ENCODE results near the gene XNDC1N. TPM values are rescaled to one million over a fixed set of nuclear protein-coding genes. Genes with fewer than 3 reads are reported as not detected.

XNDC1N gene
- total and polyA plus RNA-seq, 2 of the 13 experiments (the other 11 are each of a cell fraction or from before 2014, with no cell fraction given), result 3.4 to 7.5 TPM

DNA sequence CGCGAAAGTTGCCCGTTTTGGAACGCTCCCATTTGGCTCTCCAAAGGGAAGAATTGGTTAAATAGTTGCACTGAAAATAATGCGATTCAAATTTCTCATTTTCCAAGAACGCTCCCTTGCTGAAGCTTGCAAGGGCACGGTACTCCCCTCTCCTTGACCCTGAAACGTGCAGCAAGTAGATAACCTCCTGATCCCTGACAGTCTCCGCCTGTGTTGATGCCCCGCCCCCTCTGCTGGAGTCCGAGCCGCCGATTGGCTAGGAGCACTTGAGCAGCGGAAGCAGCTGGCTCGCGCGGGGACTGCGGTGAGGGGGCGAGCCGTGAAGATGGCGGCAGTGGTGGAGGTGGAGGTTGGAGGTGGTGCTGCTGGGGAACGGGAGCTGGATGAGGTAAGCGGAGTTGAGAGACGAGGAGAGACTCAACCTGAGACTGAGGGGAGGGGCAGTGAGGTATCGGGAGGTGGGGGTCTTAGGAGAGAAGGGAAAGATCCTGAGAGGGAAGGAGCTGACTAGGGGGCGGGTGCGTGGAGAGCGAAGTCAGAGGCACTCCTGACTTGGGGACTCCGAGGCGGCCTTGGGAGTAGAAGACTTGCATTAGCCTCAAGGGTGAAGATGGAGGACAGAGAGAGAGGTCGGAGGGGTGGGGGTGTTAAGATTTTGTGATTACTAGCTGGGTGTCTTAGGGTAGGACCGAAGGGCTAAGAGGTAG is 496 bp upstream of the XNDC1N start, which contains the start of gene RNF121 (continued):
- TF ChIP-seq KLF15 (CRISPR knock-in tag; IDR thresholded peaks at IDR 0.05; ENCODE audit: borderline replicate concordance), result 0 out of 2 replicates have a peak, but pooled peaks have one; percentile 16
- TF ChIP-seq ARNT2 (CRISPR knock-in tag; IDR thresholded peaks at IDR 0.05; ENCODE audit: low read depth), result no peak
- no peak for TF ChIP-seq MYNN (CRISPR knock-in tag; IDR thresholded peaks at IDR 0.05; ENCODE audit: low read depth)
- no peak; the same call in 1 of the 2 replicates for TF ChIP-seq CREBL2 (CRISPR knock-in tag; IDR thresholded peaks at IDR 0.05; ENCODE audit: borderline replicate concordance)
- no peak for TF ChIP-seq ELF1 (CRISPR knock-in tag; IDR thresholded peaks at IDR 0.05)
- TF ChIP-seq GZF1 (CRISPR knock-in tag; IDR thresholded peaks at IDR 0.05), result no peak; the same call in 1 of the 2 replicates
- TF ChIP-seq MNT (IDR thresholded peaks at IDR 0.05), result peak; percentile 15; the same call in 1 of the 2 replicates
- no peak for TF ChIP-seq SRSF4 (IDR thresholded peaks at IDR 0.05; ENCODE audit: low read depth, low read length, poor library complexity, severe bottlenecking)
- TF ChIP-seq REPIN1 (CRISPR knock-in tag; IDR thresholded peaks at IDR 0.05; ENCODE audit: borderline replicate concordance, low read depth), result no peak; the same call in 1 of the 2 replicates
- TF ChIP-seq ZNF83 (CRISPR knock-in tag; IDR thresholded peaks at IDR 0.05; ENCODE audit: borderline replicate concordance), result no peak
- TF ChIP-seq PAF1 (CRISPR knock-in tag; IDR thresholded peaks at IDR 0.05), result no peak
- TF ChIP-seq MIER2 (CRISPR knock-in tag; IDR thresholded peaks at IDR 0.05), result no peak
- TF ChIP-seq ZNF660 (CRISPR knock-in tag; IDR thresholded peaks at IDR 0.05; ENCODE audit: borderline replicate concordance, low read depth), result no peak
- TF ChIP-seq ZNF329 (CRISPR knock-in tag; IDR thresholded peaks at IDR 0.05; ENCODE audit: low read depth), result no peak
- peak; percentile 59 for TF ChIP-seq HOXA3 (CRISPR knock-in tag; IDR thresholded peaks at IDR 0.05)
- TF ChIP-seq, protein P1, sequence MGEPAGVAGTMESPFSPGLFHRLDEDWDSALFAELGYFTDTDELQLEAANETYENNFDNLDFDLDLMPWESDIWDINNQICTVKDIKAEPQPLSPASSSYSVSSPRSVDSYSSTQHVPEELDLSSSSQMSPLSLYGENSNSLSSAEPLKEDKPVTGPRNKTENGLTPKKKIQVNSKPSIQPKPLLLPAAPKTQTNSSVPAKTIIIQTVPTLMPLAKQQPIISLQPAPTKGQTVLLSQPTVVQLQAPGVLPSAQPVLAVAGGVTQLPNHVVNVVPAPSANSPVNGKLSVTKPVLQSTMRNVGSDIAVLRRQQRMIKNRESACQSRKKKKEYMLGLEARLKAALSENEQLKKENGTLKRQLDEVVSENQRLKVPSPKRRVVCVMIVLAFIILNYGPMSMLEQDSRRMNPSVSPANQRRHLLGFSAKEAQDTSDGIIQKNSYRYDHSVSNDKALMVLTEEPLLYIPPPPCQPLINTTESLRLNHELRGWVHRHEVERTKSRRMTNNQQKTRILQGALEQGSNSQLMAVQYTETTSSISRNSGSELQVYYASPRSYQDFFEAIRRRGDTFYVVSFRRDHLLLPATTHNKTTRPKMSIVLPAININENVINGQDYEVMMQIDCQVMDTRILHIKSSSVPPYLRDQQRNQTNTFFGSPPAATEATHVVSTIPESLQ (CRISPR knock-in tag; conservative IDR thresholded peaks at IDR 0.05), result no peak
- TF ChIP-seq ZNF850 (CRISPR knock-in tag; conservative IDR thresholded peaks at IDR 0.05), result no peak
- TF ChIP-seq ARNTL (CRISPR knock-in tag; IDR thresholded peaks at IDR 0.05), result no peak
- TF ChIP-seq ZNF724P (CRISPR knock-in tag; IDR thresholded peaks at IDR 0.05; ENCODE audit: borderline replicate concordance), result no peak
- TF ChIP-seq ZNF143 (CRISPR knock-in tag; IDR thresholded peaks at IDR 0.05), result peak; percentile 78
- no peak for TF ChIP-seq SP140L (CRISPR knock-in tag; IDR thresholded peaks at IDR 0.05; ENCODE audit: borderline replicate concordance)
- TF ChIP-seq MAF1 (CRISPR knock-in tag; IDR thresholded peaks at IDR 0.05; ENCODE audit: borderline replicate concordance), result no peak
- TF ChIP-seq ZNF788 (CRISPR knock-in tag; IDR thresholded peaks at IDR 0.05; ENCODE audit: borderline replicate concordance), result 0 out of 2 replicates have a peak, but pooled peaks have one; percentile 58
- TF ChIP-seq SOX6 (IDR thresholded peaks at IDR 0.05), result no peak
- TF ChIP-seq SOX6 (CRISPR knock-in tag; IDR thresholded peaks at IDR 0.05), result no peak; the same call in 1 of the 2 replicates
- TF ChIP-seq HBP1 (CRISPR knock-in tag; IDR thresholded peaks at IDR 0.05; ENCODE audit: low read depth), result no peak
